SK-N-SH treated with all-trans-retinoic acid at 6 μM for 48 hours (cell line): ENCODE measurements around the gene COL1A2.
A peak's percentile ranks its signal among the peaks of the same experiment; 100 is the strongest.

Experiments
- ATAC-seq: fragments of 200-7000 bp; cut with Tn5 transposase; 3 replicates; pipeline ENCODE4 v1.9.1; 2020; ENCODE audit warnings: mild to moderate bottlenecking, moderate library complexity
- ARNTL ChIP-seq: fragments of 450-650 bp; formaldehyde crosslinking; IDR thresholded peaks from 2 replicates; pipeline ENCODE4 v1.5.0; 2020; ENCODE audit warnings: low read depth, mild to moderate bottlenecking, moderate library complexity, borderline replicate concordance
- BACH2 ChIP-seq: fragments of 250-450 bp; sonication (Bioruptor Pico); IDR thresholded peaks from 2 replicates; pipeline ENCODE4 v1.9.0; 2021; ENCODE audit warnings: mild to moderate bottlenecking, borderline replicate concordance
- CSDC2 ChIP-seq: fragments of 250-450 bp; sonication (Bioruptor Pico); IDR thresholded peaks from 2 replicates; pipeline ENCODE4 v1.5.0; 2020; ENCODE audit warnings: mild to moderate bottlenecking, moderate library complexity
- ESRRG ChIP-seq: fragments of 250-450 bp; sonication (Bioruptor Pico); IDR thresholded peaks from 2 replicates; pipeline ENCODE4 v1.6.1; 2021; ENCODE audit warnings: mild to moderate bottlenecking
- GLIS3 ChIP-seq: fragments of 250-450 bp; sonication (Bioruptor Pico); IDR thresholded peaks from 2 replicates; pipeline ENCODE4 v1.5.0; 2020; ENCODE audit warnings: mild to moderate bottlenecking, moderate library complexity
- ISL1 ChIP-seq: fragments of 250-450 bp; sonication (Bioruptor Pico); IDR thresholded peaks from 2 replicates; pipeline ENCODE4 v2.1.2; 2022; ENCODE audit warnings: mild to moderate bottlenecking, moderate library complexity
- OSR1 ChIP-seq: fragments of 250-450 bp; sonication (Bioruptor Pico); IDR thresholded peaks from 2 replicates; pipeline ENCODE4 v1.8.0; 2022; ENCODE audit warnings: moderate library complexity, mild to moderate bottlenecking, inconsistent platforms
- PPARA ChIP-seq: fragments of 250-450 bp; sonication (Bioruptor Pico); IDR thresholded peaks from 2 replicates; pipeline ENCODE4 v1.5.0; 2020; ENCODE audit warnings: mild to moderate bottlenecking, borderline replicate concordance
- SNAI2 ChIP-seq: fragments of 250-450 bp; sonication (Bioruptor Pico); IDR thresholded peaks from 2 replicates; pipeline ENCODE4 v1.5.0; 2020; ENCODE audit warnings: mild to moderate bottlenecking, moderate library complexity
- TCF4 ChIP-seq: fragments of 250-450 bp; sonication (Bioruptor Pico); IDR thresholded peaks from 2 replicates; pipeline ENCODE4 v1.8.0; 2021; ENCODE audit warnings: mild to moderate bottlenecking, moderate library complexity, borderline replicate concordance
- TOX ChIP-seq: fragments of 250-450 bp; sonication (Bioruptor Pico); IDR thresholded peaks from 2 replicates; pipeline ENCODE4 v1.8.0; 2021; ENCODE audit warnings: mild to moderate bottlenecking, moderate library complexity, borderline replicate concordance
- ZC3H10 ChIP-seq: fragments of 250-450 bp; sonication (Bioruptor Pico); IDR thresholded peaks from 2 replicates; pipeline ENCODE4 v1.5.1; 2021; ENCODE audit warnings: mild to moderate bottlenecking, moderate library complexity
- ZFP3 ChIP-seq: fragments of 250-450 bp; sonication (Bioruptor Pico); IDR thresholded peaks from 2 replicates; pipeline ENCODE4 v1.5.0; 2020; ENCODE audit warnings: mild to moderate bottlenecking, moderate library complexity
- ZFP30 ChIP-seq: fragments of 450-650 bp; formaldehyde crosslinking; IDR thresholded peaks from 2 replicates; pipeline ENCODE4 v1.5.0; 2022; ENCODE audit warnings: mild to moderate bottlenecking, moderate library complexity
- ZNF565 ChIP-seq: fragments of 450-650 bp; formaldehyde crosslinking; conservative IDR thresholded peaks from 2 replicates; pipeline ENCODE4 v1.5.0; 2020; ENCODE audit warnings: low read depth, mild to moderate bottlenecking, moderate library complexity
- ZNF70 ChIP-seq: fragments of 450-650 bp; formaldehyde crosslinking; IDR thresholded peaks from 2 replicates; pipeline ENCODE4 v1.5.0; 2020; ENCODE audit warnings: mild to moderate bottlenecking, moderate library complexity
- ZNF8 ChIP-seq: fragments of 450-650 bp; formaldehyde crosslinking; IDR thresholded peaks from 2 replicates; pipeline ENCODE4 v1.5.0; 2020; ENCODE audit warnings: mild to moderate bottlenecking, moderate library complexity
- TF ChIP-seq, protein P1 (sequence below): fragments of 250-450 bp; sonication (Bioruptor Pico); IDR thresholded peaks from 2 replicates; pipeline ENCODE4 v1.5.1; 2020; ENCODE audit warnings: low read depth, mild to moderate bottlenecking, moderate library complexity
- TF ChIP-seq, protein P2 (sequence below): fragments of 250-450 bp; sonication (Bioruptor Pico); IDR thresholded peaks from 2 replicates; pipeline ENCODE4 v1.8.0; 2021; ENCODE audit warnings: low read depth, mild to moderate bottlenecking, moderate library complexity, borderline replicate concordance
- TF ChIP-seq, protein P3 (sequence below): fragments of 250-450 bp; sonication (Bioruptor Pico); IDR thresholded peaks from 2 replicates; pipeline ENCODE4 v1.8.0; 2020; ENCODE audit warnings: mild to moderate bottlenecking, moderate library complexity, borderline replicate concordance
- TF ChIP-seq, protein P4 (sequence below): fragments of 250-450 bp; sonication (Bioruptor Pico); IDR thresholded peaks from 2 replicates; pipeline ENCODE4 v1.5.0; 2020; ENCODE audit warnings: mild to moderate bottlenecking, moderate library complexity
- TF ChIP-seq, protein P5 (sequence below): fragments of 250-450 bp; sonication (Bioruptor Pico); IDR thresholded peaks from 2 replicates; pipeline ENCODE4 v1.5.1; 2021; ENCODE audit warnings: mild to moderate bottlenecking, moderate library complexity

Gene COL1A2

DNA sequence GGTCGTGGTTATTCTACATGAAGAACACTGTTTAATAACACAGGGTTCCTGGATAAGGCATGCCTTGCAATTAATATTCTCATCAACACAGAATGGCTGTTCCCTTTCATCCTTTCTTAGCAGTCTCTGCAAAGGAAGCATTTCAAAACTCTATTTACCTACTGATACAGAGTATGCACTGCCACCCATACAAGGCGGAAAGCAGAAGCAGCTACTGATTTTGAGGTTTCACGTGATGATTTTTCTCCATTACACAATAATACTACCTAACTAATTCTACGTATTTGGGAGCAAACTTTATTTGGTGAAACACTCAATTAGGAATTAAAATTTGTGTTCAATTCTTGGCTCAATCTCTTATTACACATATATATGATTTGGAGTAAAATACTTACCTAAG, 43.0 kb upstream of the COL1A2 start:
- TF ChIP-seq TOX (CRISPR knock-in tag): no peak
- TF ChIP-seq, protein P1, sequence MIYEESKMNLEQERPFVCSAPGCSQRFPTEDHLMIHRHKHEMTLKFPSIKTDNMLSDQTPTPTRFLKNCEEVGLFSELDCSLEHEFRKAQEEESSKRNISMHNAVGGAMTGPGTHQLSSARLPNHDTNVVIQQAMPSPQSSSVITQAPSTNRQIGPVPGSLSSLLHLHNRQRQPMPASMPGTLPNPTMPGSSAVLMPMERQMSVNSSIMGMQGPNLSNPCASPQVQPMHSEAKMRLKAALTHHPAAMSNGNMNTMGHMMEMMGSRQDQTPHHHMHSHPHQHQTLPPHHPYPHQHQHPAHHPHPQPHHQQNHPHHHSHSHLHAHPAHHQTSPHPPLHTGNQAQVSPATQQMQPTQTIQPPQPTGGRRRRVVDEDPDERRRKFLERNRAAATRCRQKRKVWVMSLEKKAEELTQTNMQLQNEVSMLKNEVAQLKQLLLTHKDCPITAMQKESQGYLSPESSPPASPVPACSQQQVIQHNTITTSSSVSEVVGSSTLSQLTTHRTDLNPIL (CRISPR knock-in tag): no peak
- TF ChIP-seq BACH2 (CRISPR knock-in tag): no peak
- TF ChIP-seq ESRRG (CRISPR knock-in tag): no peak
- no peak for TF ChIP-seq ZC3H10 (CRISPR knock-in tag)
- no peak for TF ChIP-seq ZFP30
- TF ChIP-seq, protein P2, sequence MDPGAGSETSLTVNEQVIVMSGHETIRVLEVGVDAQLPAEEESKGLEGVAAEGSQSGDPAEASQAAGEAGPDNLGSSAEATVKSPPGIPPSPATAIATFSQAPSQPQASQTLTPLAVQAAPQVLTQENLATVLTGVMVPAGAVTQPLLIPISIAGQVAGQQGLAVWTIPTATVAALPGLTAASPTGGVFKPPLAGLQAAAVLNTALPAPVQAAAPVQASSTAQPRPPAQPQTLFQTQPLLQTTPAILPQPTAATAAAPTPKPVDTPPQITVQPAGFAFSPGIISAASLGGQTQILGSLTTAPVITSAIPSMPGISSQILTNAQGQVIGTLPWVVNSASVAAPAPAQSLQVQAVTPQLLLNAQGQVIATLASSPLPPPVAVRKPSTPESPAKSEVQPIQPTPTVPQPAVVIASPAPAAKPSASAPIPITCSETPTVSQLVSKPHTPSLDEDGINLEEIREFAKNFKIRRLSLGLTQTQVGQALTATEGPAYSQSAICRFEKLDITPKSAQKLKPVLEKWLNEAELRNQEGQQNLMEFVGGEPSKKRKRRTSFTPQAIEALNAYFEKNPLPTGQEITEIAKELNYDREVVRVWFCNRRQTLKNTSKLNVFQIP: no peak
- TF ChIP-seq, protein P3, sequence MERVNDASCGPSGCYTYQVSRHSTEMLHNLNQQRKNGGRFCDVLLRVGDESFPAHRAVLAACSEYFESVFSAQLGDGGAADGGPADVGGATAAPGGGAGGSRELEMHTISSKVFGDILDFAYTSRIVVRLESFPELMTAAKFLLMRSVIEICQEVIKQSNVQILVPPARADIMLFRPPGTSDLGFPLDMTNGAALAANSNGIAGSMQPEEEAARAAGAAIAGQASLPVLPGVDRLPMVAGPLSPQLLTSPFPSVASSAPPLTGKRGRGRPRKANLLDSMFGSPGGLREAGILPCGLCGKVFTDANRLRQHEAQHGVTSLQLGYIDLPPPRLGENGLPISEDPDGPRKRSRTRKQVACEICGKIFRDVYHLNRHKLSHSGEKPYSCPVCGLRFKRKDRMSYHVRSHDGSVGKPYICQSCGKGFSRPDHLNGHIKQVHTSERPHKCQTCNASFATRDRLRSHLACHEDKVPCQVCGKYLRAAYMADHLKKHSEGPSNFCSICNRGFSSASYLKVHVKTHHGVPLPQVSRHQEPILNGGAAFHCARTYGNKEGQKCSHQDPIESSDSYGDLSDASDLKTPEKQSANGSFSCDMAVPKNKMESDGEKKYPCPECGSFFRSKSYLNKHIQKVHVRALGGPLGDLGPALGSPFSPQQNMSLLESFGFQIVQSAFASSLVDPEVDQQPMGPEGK (CRISPR knock-in tag): no peak

DNA sequence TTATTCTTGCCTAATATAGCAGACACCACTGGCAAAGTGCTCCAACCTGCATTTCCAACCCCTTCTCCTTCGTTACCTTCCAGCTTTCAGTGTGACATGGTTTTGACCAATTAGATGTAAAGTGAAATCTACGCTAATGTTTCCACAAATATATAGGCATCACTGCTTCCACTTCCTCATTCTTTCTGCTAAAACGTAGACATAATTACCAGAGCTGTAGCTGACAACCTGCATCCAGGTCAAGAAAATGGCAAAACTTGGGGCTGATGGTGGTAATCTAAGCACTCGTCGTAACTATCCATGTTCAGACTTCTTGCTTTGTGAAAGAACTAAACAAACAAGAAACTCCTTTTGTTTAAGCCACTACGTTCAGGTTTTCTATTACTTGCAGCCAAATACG, 41.8 kb upstream of the COL1A2 start:
- no peak for ATAC-seq
- TF ChIP-seq ZFP3: no peak

More for the DNA sequence above, 43.0 kb upstream of the COL1A2 start:
- no peak for ATAC-seq

DNA sequence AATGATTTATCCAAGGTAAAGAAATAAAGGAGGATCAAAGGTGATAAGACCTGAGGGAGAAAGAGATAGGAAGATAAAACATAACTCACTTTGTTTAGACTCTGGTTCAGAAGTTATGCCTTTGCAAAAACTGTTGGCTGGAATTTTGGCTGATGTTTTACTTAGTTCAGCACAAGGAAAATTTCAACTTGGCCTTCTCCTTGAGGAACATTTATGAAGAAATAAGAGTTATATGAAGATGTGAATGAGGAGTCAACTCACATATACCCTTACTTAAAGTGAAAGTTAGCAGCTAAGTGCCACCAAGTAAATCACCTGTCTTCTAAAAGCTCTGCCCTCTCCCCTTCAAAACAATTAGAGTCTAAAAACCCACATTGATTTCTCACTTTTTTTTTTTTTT, 39.7 kb upstream of the COL1A2 start:
- TF ChIP-seq, protein P1 (CRISPR knock-in tag): no peak
- TF ChIP-seq ZNF565 (CRISPR knock-in tag) (no peak), PPARA (CRISPR knock-in tag) (no peak), ISL1 (no peak), ZNF70 (CRISPR knock-in tag) (no peak), CSDC2 (no peak), OSR1 (CRISPR knock-in tag) (no peak), TOX (CRISPR knock-in tag) (no peak), ZC3H10 (CRISPR knock-in tag) (no peak), ARNTL (CRISPR knock-in tag) (no peak), TCF4 (no peak), ESRRG (CRISPR knock-in tag) (no peak), ZNF8 (CRISPR knock-in tag) (no peak), SNAI2 (CRISPR knock-in tag) (no peak), GLIS3 (CRISPR knock-in tag) (no peak), ZFP30 (no peak), BACH2 (CRISPR knock-in tag) (no peak)
- TF ChIP-seq, protein P4, sequence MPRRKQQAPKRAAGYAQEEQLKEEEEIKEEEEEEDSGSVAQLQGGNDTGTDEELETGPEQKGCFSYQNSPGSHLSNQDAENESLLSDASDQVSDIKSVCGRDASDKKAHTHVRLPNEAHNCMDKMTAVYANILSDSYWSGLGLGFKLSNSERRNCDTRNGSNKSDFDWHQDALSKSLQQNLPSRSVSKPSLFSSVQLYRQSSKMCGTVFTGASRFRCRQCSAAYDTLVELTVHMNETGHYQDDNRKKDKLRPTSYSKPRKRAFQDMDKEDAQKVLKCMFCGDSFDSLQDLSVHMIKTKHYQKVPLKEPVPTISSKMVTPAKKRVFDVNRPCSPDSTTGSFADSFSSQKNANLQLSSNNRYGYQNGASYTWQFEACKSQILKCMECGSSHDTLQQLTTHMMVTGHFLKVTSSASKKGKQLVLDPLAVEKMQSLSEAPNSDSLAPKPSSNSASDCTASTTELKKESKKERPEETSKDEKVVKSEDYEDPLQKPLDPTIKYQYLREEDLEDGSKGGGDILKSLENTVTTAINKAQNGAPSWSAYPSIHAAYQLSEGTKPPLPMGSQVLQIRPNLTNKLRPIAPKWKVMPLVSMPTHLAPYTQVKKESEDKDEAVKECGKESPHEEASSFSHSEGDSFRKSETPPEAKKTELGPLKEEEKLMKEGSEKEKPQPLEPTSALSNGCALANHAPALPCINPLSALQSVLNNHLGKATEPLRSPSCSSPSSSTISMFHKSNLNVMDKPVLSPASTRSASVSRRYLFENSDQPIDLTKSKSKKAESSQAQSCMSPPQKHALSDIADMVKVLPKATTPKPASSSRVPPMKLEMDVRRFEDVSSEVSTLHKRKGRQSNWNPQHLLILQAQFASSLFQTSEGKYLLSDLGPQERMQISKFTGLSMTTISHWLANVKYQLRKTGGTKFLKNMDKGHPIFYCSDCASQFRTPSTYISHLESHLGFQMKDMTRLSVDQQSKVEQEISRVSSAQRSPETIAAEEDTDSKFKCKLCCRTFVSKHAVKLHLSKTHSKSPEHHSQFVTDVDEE (CRISPR knock-in tag): no peak
- TF ChIP-seq, protein P2: no peak
- TF ChIP-seq, protein P5, sequence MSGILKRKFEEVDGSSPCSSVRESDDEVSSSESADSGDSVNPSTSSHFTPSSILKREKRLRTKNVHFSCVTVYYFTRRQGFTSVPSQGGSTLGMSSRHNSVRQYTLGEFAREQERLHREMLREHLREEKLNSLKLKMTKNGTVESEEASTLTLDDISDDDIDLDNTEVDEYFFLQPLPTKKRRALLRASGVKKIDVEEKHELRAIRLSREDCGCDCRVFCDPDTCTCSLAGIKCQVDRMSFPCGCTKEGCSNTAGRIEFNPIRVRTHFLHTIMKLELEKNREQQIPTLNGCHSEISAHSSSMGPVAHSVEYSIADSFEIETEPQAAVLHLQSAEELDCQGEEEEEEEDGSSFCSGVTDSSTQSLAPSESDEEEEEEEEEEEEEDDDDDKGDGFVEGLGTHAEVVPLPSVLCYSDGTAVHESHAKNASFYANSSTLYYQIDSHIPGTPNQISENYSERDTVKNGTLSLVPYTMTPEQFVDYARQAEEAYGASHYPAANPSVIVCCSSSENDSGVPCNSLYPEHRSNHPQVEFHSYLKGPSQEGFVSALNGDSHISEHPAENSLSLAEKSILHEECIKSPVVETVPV (CRISPR knock-in tag): no peak
- TF ChIP-seq, all 23 proteins: peak for 0
- peak; percentile 54 for ATAC-seq
